Measurements from ENCODE around the gene UNC5A.

- TF ChIP-seq POLR2A (IDR thresholded peaks at IDR 0.05) (no peak), CTCF (IDR thresholded peaks at IDR 0.05) (no peak)
Observed at GRCh38 chr5:176803068-176803942, 7.1 kb upstream of the UNC5A start.
